Measurements from ENCODE around the gene NEK8.
"Not testable (repeated sequence)": the region's sequence is repeated elsewhere in the genome, so short reads cannot be mapped to it uniquely, and the experiment has no call there.

DNA sequence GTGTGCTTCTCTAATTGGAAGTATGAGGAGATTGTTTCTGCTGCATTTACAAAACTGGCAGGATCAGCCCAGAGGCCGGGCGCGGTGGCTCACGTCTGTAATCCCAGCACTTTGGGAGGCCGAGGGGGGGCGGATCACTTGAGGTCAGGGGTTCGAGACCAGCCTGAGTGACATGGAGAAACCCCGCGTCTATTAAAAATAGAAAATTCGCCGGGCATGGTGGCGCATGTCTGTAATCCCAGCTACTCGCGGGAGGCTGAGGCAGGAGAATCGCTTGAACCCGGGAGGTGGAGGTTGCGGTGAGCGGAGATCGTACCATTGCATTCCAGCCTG is 7.6 kb upstream of the NEK8 start:
- TF ChIP-seq CTCF, POLR2A (IDR thresholded peaks at IDR 0.05): not testable (repeated sequence)

Data from body of pancreas (tissue), 4 donors.